HG03103 (cell line): ENCODE measurements around the gene TBC1D8.

Source experiments
- ATAC-seq: cut with Tn5 transposase; IDR thresholded peaks from one replicate; pipeline ENCODE4 v1.9.1; 2021; ENCODE audit warnings: low read depth; ENCODE audit not compliant: unreplicated experiment

TBC1D8 gene

GRCh38 chr2:101164021-101164420, 12.8 kb upstream of the TBC1D8 start:
- ATAC-seq, result no peak

GRCh38 chr2:101162561-101163330, 11.6 kb upstream of the TBC1D8 start:
- ATAC-seq, result no peak

- no peak for ATAC-seq
Measured at GRCh38 chr2:101161658-101162057, 10.5 kb upstream of the TBC1D8 start.

GRCh38 chr2:101160454-101160853, 9.3 kb upstream of the TBC1D8 start:
- ATAC-seq, result no peak

GRCh38 chr2:101159526-101159925, 8.3 kb upstream of the TBC1D8 start:
- no peak for ATAC-seq

GRCh38 chr2:101157272-101157671, 6.1 kb upstream of the TBC1D8 start:
- ATAC-seq, result no peak

GRCh38 chr2:101153787-101154186, 2.6 kb upstream of the TBC1D8 start:
- no peak for ATAC-seq

- ATAC-seq, result no peak
Measured at GRCh38 chr2:101153077-101153707, 2.0 kb upstream of the TBC1D8 start.

GRCh38 chr2:101152272-101153076, 1.3 kb upstream of the TBC1D8 start:
- ATAC-seq, result peak; percentile 47

- ATAC-seq, result no peak
Measured at GRCh38 chr2:101151859-101152271, 683 bp upstream of the TBC1D8 start.

GRCh38 chr2:101150306-101151145, 656 bp downstream of the TBC1D8 start:
- ATAC-seq, result peak; percentile 31

GRCh38 chr2:101149241-101150192, 1.7 kb downstream of the TBC1D8 start:
- ATAC-seq, result no peak

- ATAC-seq, result no peak
Measured at GRCh38 chr2:101148777-101149176, 2.4 kb downstream of the TBC1D8 start.

- ATAC-seq, result no peak
Measured at GRCh38 chr2:101147971-101148370, 3.2 kb downstream of the TBC1D8 start.

- ATAC-seq, result no peak
Measured at GRCh38 chr2:101147062-101147461, 4.1 kb downstream of the TBC1D8 start.

- no peak for ATAC-seq
Measured at GRCh38 chr2:101146535-101146934, 4.6 kb downstream of the TBC1D8 start.

- ATAC-seq, result no peak
Measured at GRCh38 chr2:101145406-101145805, 5.8 kb downstream of the TBC1D8 start.

- ATAC-seq, result no peak
Measured at GRCh38 chr2:101142163-101142562, 9.0 kb downstream of the TBC1D8 start.

GRCh38 chr2:101140978-101141655, 10.1 kb downstream of the TBC1D8 start:
- ATAC-seq, result no peak
